Cardiac fibroblast (primary cell): Measurements from ENCODE around the gene ERCC1.
A peak's percentile ranks its signal among the peaks of the same experiment; 100 is the strongest.

ENCODE experiments used
- DNase-seq, 2 donors: peaks; one replicate each; pipeline versions ENCODE4 v3.0.0 to v3.0.0-alpha.2; 2010; ENCODE audit warnings: low read depth in 2 of 2
- H3K4me3 ChIP-seq, 2 donors: replicated peaks in 1 of 2; 1 replicate in 1 of 2; 2 replicates in 1 of 2; pipeline ENCODE4 v1.5.1; 2011; ENCODE audit warnings: low read depth in 2 of 2, low read length in 2 of 2, mild to moderate bottlenecking in 2 of 2, moderate library complexity in 1 of 2
- TF ChIP-seq, protein P1 (sequence below): IDR thresholded peaks from one replicate; pipeline ENCODE4 v1.5.1; 2011; ENCODE audit warnings: low read depth, mild to moderate bottlenecking, low read length, inconsistent platforms

The ERCC1 gene

GRCh38 chr19:45376045-45376724, 47.5 kb downstream of the ERCC1 start:
- DNase-seq, result peak; percentile 98 to 99
- H3K4me3 ChIP-seq, result no peak overlapping the region
- TF ChIP-seq, protein P1, sequence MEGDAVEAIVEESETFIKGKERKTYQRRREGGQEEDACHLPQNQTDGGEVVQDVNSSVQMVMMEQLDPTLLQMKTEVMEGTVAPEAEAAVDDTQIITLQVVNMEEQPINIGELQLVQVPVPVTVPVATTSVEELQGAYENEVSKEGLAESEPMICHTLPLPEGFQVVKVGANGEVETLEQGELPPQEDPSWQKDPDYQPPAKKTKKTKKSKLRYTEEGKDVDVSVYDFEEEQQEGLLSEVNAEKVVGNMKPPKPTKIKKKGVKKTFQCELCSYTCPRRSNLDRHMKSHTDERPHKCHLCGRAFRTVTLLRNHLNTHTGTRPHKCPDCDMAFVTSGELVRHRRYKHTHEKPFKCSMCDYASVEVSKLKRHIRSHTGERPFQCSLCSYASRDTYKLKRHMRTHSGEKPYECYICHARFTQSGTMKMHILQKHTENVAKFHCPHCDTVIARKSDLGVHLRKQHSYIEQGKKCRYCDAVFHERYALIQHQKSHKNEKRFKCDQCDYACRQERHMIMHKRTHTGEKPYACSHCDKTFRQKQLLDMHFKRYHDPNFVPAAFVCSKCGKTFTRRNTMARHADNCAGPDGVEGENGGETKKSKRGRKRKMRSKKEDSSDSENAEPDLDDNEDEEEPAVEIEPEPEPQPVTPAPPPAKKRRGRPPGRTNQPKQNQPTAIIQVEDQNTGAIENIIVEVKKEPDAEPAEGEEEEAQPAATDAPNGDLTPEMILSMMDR, result no peak

- H3K4me3 ChIP-seq, result peak within 1 kb of the TSS; percentile 81 to 83
- peak; percentile 99 for DNase-seq
- TF ChIP-seq, protein P1, result no peak
Measured at GRCh38 chr19:45370410-45371204, 53.1 kb downstream of the ERCC1 start, which contains the start of gene ERCC2. TSS of gene ERCC2 (minus strand) at chr19:45370573. CDS start at chr19:45370540, 33 bp downstream.

GRCh38 chr19:45368737-45369340, 54.9 kb downstream of the ERCC1 start:
- TF ChIP-seq, protein P1, result no peak
- no peak overlapping the region for H3K4me3 ChIP-seq
- DNase-seq, result no peak

DNA sequence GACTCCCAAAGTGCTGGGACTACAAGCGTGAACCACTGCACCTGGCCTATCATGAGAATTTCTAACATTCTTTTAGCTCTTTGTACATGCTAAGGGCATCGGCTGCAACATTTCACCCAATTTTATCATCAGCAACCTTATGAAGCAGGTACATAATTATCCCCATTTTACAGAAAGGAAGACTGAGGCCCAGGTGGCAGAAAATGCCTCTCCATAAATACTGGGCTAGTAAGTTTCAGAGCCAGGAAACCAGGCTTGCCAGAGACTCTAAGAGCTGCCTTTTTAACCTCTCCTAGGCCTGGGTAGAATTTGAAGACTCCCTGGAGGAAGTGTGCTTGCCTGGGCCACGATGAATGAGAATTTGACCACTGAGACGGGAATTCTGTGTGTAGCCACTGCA, 55.6 kb downstream of the ERCC1 start:
- no peak for DNase-seq
- TF ChIP-seq, protein P1, result no peak
- no peak overlapping the region for H3K4me3 ChIP-seq

DNA sequence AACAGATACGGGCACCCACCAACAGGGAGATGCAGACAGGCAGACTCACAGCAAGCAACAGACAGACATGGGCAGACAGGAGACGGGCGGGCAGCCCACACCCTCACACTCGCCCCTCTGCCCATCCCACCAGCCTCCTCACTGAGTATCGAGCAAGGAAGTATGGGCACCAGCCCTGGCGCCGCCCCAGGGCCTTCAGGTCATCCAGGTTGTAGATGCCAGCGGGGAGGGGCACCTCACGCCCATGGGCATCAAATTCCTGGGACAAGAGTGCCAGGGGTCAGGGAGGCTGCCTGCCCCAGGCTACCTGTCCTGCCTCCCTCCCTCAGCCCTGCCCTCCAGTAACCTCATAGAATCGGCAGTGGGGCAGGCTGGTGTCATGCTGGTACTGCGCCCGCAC, 59.0 kb downstream of the ERCC1 start:
- H3K4me3 ChIP-seq, result no peak overlapping the region
- DNase-seq, result no peak
- TF ChIP-seq, protein P1, result no peak

DNA sequence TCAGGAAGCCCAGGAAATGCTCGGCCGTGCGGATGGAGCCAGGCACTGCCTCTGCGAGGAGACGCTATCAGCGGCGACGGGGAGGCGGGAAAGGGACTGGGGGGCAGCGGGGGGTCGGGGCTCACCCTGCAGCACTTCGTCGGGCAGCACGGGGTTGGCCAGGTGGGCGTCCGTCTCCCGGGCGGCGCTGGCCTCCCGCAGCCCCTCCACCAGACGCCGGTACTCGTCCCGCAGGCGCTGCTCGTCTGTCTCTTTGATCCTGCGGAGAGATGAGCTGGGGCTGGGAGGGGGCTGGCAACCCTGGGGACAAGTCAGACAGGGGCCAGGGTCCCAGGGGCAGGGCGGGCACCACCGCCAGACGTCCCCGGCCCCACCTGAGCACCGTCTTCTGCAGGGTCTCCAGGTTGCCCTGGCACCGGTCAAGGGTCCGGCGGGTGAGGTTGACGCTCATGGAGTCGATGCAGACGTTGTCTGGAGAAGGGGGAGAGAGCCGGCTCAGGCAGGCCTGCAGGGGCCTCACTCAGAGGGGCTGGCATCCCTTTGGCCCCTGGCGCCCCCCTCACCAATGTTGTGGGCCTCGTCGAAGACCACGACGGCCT, 59.8 kb downstream of the ERCC1 start:
- H3K4me3 ChIP-seq, result no peak overlapping the region
- TF ChIP-seq, protein P1, result no peak
- no peak for DNase-seq
